ENCODE data around the gene MTARC2.
"Not testable (repeated sequence)": the region's sequence is repeated elsewhere in the genome, so short reads cannot be mapped to it uniquely, and the experiment has no call there.

The MTARC2 gene

GRCh38 chr1:220748089-220748934, at the start of gene MTARC2:
MTARC2 (plus strand) TSS chr1:220748322; CDS start chr1:220748532, 210 bp downstream.
- DNase-seq, result peak; percentile 3

GRCh38 chr1:220698607-220699016, 49.5 kb upstream of the MTARC2 start:
- no peak for DNase-seq

GRCh38 chr1:220699044-220699443, 49.1 kb upstream of the MTARC2 start:
- DNase-seq, result no peak

- no peak for DNase-seq
These were observed 47.5 kb upstream of the MTARC2 start for GRCh38 chr1:220700556-220701179.

DNA sequence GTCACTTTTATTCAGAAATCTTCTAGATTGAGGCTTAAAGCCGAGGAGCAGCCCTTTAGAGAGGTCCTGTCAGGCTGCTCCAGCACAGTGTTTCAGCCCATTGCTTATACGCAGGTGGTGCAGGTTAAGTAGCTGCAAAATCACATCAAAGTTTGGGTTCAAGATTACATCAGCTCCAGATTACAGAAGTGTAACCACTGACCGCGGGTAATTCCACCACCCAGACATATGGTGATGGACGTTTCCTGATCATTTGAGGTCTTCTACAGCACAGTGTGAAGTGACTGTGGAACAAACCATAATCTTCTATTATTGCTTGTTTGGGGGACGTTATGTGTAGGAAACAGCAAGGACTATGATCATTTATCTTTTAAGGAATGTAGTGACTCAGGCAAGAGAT, 46.1 kb upstream of the MTARC2 start:
- DNase-seq, result peak; percentile 6

- no peak for DNase-seq
These were observed 45.3 kb upstream of the MTARC2 start for GRCh38 chr1:220702733-220703270.

DNA sequence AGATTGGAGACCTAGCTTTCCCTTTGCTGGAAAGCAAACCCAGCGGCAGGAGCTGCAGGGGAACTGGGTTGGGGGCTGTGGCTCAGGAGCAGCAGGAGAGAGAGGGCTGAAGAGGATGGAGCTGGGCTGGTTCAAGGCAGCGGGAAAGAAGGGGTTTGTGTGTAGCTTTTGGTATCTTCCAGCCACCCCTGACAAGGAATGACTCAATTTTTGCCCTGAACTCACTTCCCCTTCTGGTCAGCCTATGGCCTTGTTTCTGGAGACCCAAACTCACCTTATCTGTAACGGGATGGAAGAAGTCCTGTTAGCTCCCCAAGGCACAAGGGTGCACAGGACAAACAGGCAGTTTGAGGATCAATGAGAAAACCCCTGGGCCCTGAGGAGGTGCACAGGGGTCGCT, 44.8 kb upstream of the MTARC2 start:
- no peak for DNase-seq

- DNase-seq, result no peak
These were observed 42.3 kb upstream of the MTARC2 start for GRCh38 chr1:220705782-220706181.

GRCh38 chr1:220706480-220706879, 41.6 kb upstream of the MTARC2 start:
- DNase-seq, result no peak

DNA sequence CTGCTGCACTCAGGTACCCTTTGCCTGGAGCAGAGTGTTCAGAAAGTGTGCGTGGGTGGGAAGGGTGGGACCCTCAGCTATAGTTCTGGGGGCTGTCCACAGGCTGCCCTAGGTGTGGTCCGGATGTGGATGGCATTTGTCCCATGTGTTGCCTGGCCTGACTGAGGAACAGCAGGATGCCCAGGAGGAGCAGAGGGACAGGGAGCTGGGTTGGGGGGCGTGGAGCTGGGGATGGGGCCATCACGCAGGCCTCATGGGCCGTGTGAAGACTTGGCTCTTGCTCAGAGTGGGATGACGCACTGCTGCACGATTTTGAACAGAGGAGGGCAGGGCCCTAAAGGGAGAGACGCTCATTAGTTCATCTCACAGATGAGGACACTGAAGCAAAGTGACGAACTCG, 41.0 kb upstream of the MTARC2 start:
- DNase-seq, result no peak

DNA sequence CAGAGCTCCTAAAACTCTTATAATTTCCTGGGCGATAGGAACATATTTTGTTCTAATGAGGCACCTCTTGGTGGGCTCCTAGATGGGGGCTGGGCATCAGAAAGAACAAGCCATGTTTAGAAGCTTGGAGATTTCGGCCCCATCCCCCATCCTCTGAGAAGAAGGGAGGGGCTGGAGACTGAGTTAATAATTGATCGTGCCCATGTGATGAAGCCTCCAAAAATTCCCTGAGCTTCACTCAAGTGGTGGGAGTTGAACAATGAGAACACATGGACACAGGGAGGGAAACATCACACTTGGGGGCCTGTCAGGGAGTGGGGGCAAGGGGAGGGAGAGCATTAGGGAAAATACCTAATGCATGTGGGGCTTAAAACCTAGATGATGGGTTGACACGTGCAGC, 39.9 kb upstream of the MTARC2 start:
- DNase-seq, result no peak

GRCh38 chr1:220708936-220709801, 39.0 kb upstream of the MTARC2 start:
- DNase-seq, result no peak

GRCh38 chr1:220710333-220710732, 37.8 kb upstream of the MTARC2 start:
- DNase-seq, result no peak

- no peak for DNase-seq
These were observed 36.9 kb upstream of the MTARC2 start for GRCh38 chr1:220711056-220711809.

- DNase-seq, result not testable (repeated sequence)
These were observed 32.1 kb upstream of the MTARC2 start for GRCh38 chr1:220715986-220716385.

- DNase-seq, result no peak
These were observed 30.1 kb upstream of the MTARC2 start for GRCh38 chr1:220717800-220718640.

GRCh38 chr1:220721266-220721665, 26.9 kb upstream of the MTARC2 start:
- not testable (repeated sequence) for DNase-seq

- DNase-seq, result no peak
These were observed 21.5 kb upstream of the MTARC2 start for GRCh38 chr1:220726634-220727033.

DNA sequence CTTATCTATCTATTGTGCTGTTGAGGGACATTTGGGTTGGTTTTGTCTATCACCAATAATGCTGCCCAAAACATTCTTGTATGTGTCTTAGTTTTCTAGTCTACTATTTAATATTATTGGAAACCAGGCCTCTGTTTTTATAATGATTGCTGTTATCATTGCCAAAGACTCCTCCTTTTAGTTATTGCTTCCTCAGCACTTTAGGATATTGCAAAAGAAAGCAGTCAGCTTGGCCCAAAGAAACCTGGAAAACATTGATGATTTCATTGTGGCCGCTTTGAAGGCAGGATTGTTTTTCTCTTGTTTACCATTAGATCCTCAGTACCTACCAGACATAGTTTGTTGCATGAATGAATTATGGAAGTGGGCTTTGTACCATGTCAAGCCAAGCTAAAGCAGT, 20.6 kb upstream of the MTARC2 start:
- no peak for DNase-seq

- no peak for DNase-seq
These were observed 17.6 kb upstream of the MTARC2 start for GRCh38 chr1:220730486-220730885.

DNA sequence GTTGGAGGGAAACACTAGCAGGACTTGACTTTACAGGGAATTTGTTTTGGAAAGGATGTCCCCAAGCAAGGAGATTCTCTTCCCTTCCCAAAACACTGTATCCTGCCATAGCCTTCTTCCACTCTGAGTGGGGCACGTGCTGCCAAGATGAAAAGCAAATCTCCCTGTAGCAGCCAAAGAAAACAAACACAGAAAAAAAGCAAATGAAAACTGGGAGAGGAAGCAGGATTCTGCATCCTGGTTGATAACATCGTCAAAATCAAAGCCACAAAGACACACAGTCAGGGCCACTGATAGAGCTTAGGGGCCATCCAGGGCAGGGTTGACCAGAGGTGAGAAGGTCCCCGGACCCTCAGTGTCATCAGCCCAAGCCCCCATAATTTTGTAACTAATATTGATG, 16.0 kb upstream of the MTARC2 start:
- no peak for DNase-seq

All from activated CD4-positive, alpha-beta T cell treated with anti-CD3 and anti-CD28 coated beads, Interleukin-10, Interleukin-2, amounts not matched to agents 100 ng/mL and 50 ng/mL, durations not matched to agents 16 hours and 8 hours (primary cell).